SU-DHL-6 (cell line): ENCODE data around the gene PPP1R9B.

Source experiments
- H2AFZ ChIP-seq: fragments of 200-600 bp; sonication (generic); 2 replicates; pipeline ENCODE4 v1.6.1; 2014; ENCODE audit warnings: low read depth, mild to moderate bottlenecking, moderate library complexity, mixed read lengths, antibody characterized with exemption, low read length; ENCODE audit not compliant: severe bottlenecking
- H3F3A ChIP-seq: fragments of 200-600 bp; shearing (Covaris generic); 2 replicates; pipeline ENCODE4 v1.6.0; 2016; ENCODE audit warnings: antibody characterized with exemption, mild to moderate bottlenecking; ENCODE audit not compliant: insufficient read depth
- H3K27ac ChIP-seq: fragments of 200-600 bp; sonication (generic); 2 replicates; pipeline ENCODE4 v1.5.1; 2016; ENCODE audit warnings: low read depth, mild to moderate bottlenecking, low read length, moderate library complexity, mixed read lengths
- H3K27me3 ChIP-seq: fragments of 200-600 bp; sonication (generic), shearing (Covaris generic); 2 replicates; pipeline ENCODE4 v1.6.0; 2014; ENCODE audit warnings: mild to moderate bottlenecking, low read length
- H3K36me3 ChIP-seq: fragments of 200-600 bp; sonication (generic); 2 replicates; pipeline ENCODE4 v1.6.1; 2014; ENCODE audit warnings: mild to moderate bottlenecking, low read length, mixed read lengths
- H3K4me2 ChIP-seq: fragments of 300-600, 200-600 bp; shearing (Covaris generic), sonication (generic); 2 replicates; pipeline ENCODE4 v1.6.0; 2014; ENCODE audit warnings: low read length, low read depth, mild to moderate bottlenecking; ENCODE audit not compliant: poor library complexity, severe bottlenecking
- H3K4me3 ChIP-seq: fragments of 200-600 bp; sonication (generic); 2 replicates; pipeline ENCODE4 v1.5.1; 2014; ENCODE audit warnings: antibody characterized with exemption, low read length, mild to moderate bottlenecking, mixed read lengths; ENCODE audit not compliant: insufficient read depth, poor library complexity, severe bottlenecking
- H3K79me2 ChIP-seq: fragments of 200-600 bp; sonication (generic); 2 replicates; pipeline ENCODE4 v1.6.1; 2014; ENCODE audit warnings: mild to moderate bottlenecking, low read length, moderate library complexity; ENCODE audit not compliant: insufficient read depth
- H3K9ac ChIP-seq: fragments of 200-600 bp; sonication (generic); 2 replicates; pipeline ENCODE4 v1.7.0; 2014; ENCODE audit warnings: mild to moderate bottlenecking, low read length
- H3K9me2 ChIP-seq: fragments of 200-600 bp; sonication (generic); replicated peaks from 2 replicates; pipeline ENCODE4 v1.6.1; 2014; ENCODE audit warnings: low read length; ENCODE audit not compliant: insufficient read depth
- H3K9me3 ChIP-seq: fragments of 200-600 bp; sonication (generic); 2 replicates; pipeline ENCODE4 v1.6.1; 2014; ENCODE audit warnings: low read length, mixed read lengths; ENCODE audit not compliant: insufficient read depth
- H4K20me1 ChIP-seq: fragments of 200-600 bp; sonication (generic); 2 replicates; pipeline ENCODE4 v1.6.1; 2014; ENCODE audit warnings: low read depth, mild to moderate bottlenecking, antibody characterized with exemption, low read length, moderate library complexity, mixed read lengths
- EZH2phosphoT487 ChIP-seq: fragments of 200-600 bp; sonication (generic), shearing (Covaris generic); conservative IDR thresholded peaks from 2 replicates; pipeline ENCODE4 v1.6.1; 2018; ENCODE audit warnings: mild to moderate bottlenecking, antibody characterized with exemption, low read length, moderate library complexity, mixed read lengths
- TF ChIP-seq, protein P1 (sequence below): fragments of 200-600 bp; sonication (generic); IDR thresholded peaks from one replicate; pipeline ENCODE4 v1.5.1; 2017; ENCODE audit warnings: antibody characterized with exemption, mild to moderate bottlenecking, low read length, moderate library complexity; ENCODE audit not compliant: insufficient read depth, poor library complexity, severe bottlenecking

PPP1R9B gene

DNA sequence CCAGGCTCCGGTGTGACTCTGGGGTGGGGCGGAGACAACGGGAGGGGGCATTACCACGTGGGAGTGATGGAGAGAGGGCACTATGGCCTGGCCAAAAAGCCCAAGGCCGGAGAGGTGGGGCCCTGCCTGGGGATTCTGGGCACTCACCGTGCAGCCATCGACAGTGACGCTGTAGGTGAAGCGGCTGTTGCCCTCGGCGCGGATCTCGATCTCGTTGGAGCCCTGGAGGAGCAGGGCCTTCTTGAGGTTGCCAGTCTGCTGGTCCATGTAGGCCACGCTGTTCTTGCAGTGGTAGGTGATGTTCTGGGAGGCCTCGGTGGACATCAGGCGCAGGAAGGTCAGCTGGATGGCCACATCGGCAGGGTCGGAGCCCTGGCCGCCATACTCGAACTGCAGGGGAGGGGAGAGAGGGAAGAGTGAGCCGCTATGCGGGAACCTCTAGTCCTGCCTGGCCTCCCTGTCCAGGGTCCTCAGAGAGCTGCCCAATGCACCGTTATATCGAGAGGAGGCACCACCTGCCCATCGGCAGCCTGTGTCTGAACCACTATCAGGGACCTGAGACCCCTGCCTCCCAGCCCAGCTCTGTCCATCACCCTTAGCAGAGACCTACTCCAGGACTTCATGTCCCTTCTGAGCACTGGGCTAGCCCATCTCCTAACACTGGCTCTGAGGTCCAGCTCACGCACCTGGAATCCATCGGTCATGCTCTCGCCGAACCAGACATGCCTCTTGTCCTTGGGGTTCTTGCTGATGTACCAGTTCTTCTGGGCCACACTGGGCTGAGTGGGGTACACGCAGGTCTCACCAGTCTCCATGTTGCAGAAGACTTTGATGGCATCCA lies 35.4 kb upstream of the PPP1R9B start:
- no peak for TF ChIP-seq EZH2phosphoT487
- TF ChIP-seq, protein P1, sequence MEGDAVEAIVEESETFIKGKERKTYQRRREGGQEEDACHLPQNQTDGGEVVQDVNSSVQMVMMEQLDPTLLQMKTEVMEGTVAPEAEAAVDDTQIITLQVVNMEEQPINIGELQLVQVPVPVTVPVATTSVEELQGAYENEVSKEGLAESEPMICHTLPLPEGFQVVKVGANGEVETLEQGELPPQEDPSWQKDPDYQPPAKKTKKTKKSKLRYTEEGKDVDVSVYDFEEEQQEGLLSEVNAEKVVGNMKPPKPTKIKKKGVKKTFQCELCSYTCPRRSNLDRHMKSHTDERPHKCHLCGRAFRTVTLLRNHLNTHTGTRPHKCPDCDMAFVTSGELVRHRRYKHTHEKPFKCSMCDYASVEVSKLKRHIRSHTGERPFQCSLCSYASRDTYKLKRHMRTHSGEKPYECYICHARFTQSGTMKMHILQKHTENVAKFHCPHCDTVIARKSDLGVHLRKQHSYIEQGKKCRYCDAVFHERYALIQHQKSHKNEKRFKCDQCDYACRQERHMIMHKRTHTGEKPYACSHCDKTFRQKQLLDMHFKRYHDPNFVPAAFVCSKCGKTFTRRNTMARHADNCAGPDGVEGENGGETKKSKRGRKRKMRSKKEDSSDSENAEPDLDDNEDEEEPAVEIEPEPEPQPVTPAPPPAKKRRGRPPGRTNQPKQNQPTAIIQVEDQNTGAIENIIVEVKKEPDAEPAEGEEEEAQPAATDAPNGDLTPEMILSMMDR = no peak
- Histone ChIP-seq H3K27me3 (no peaks in the 10 kb centered on the region), H3K9me3 (no peaks in the 10 kb centered on the region), H3K4me3 (no peak overlapping the region), H3K9me2 (no peaks in the 10 kb centered on the region), H3K27ac (no peak overlapping the region), H4K20me1 (no peaks in the 10 kb centered on the region), H3F3A (no peaks in the 10 kb centered on the region), H3K9ac (no peak overlapping the region), H3K4me2 (no peak overlapping the region), H3K36me3 (no peaks in the 10 kb centered on the region), H2AFZ (no peak overlapping the region), H3K79me2 (no peaks in the 10 kb centered on the region)

DNA sequence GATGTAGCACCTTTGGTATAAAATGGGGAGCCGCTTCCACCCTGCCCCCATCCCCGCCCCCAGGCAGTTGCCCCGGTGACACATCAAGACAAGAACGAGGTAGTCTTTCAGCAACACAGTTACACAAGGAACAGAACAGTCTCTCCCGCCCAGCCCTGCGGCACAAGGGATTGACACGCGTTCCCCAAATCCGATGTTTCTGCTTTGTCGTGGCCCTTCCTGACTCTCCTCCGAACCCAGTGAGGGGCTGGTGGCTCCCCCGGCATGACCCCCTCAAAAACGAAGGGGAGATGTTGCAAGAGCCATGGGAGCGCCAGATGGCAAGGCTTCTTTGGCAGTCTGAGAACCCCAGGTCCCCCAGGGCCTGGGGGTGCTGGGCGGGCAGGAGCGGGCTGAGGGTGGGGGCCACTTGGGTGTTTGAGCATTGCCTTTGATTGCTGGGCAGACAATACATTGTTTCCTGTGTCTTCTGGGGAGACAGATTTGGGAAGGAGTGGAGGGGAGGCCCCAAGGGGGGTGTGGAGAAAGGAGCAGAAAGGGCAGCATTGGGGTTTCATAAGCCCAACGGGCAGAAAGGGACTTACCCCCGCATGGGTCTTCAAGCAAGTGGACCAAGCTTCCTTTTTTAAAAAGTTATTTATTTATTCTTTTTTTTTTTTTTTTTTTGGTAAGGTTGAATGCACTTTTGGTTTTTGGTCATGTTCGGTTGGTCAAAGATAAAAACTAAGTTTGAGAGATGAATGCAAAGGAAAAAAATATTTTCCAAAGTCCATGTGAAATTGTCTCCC lies 34.3 kb upstream of the PPP1R9B start:
- Histone ChIP-seq H3K79me2 (no peaks in the 10 kb centered on the region), H3K9me3 (no peaks in the 10 kb centered on the region), H3K4me2 (no peak overlapping the region), H3K27ac (no peak overlapping the region), H4K20me1 (no peaks in the 10 kb centered on the region), H3F3A (no peaks in the 10 kb centered on the region), H2AFZ (no peak overlapping the region), H3K9me2 (no peaks in the 10 kb centered on the region), H3K27me3 (no peaks in the 10 kb centered on the region), H3K4me3 (no peak overlapping the region), H3K36me3 (no peaks in the 10 kb centered on the region), H3K9ac (no peak overlapping the region)
- TF ChIP-seq, protein P1 = no peak
- TF ChIP-seq EZH2phosphoT487 = no peak

DNA sequence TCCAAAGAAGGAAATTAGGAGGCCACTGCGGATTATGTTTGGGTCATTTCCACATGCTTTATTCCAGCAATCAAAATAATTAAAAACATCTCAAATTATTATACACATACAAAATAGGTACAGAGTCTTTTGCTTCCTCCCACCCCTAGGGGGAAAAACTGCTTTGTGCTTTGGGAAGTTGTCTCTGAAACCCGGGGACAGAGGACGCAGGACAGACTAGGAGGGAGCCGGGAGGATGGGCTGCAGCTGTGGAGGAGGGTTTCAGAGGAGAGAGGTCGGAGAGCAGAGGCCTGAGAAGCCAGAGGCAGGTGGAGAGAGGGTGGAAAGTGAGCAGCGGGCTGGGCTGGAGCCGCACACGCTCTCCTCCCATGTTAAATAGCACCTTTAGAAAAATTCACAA lies 33.6 kb upstream of the PPP1R9B start:
- H3K27ac ChIP-seq = no peak overlapping the region
- no peak overlapping the region for H3K9ac ChIP-seq
- no peak overlapping the region for H3K4me3 ChIP-seq
- H3F3A ChIP-seq = no peaks in the 10 kb centered on the region
- H3K27me3 ChIP-seq = no peaks in the 10 kb centered on the region
- no peaks in the 10 kb centered on the region for H3K9me2 ChIP-seq
- no peak overlapping the region for H2AFZ ChIP-seq
- H3K79me2 ChIP-seq = no peaks in the 10 kb centered on the region
- no peak for TF ChIP-seq EZH2phosphoT487
- TF ChIP-seq, protein P1 = no peak
- H3K9me3 ChIP-seq = no peaks in the 10 kb centered on the region
- no peaks in the 10 kb centered on the region for H4K20me1 ChIP-seq
- no peak overlapping the region for H3K4me2 ChIP-seq
- no peaks in the 10 kb centered on the region for H3K36me3 ChIP-seq
